IPS DF 19.7 (cell line): ENCODE data around the gene ANKRD10.
"Not testable (repeated sequence)": the region's sequence is repeated elsewhere in the genome, so short reads cannot be mapped to it uniquely, and the experiment has no call there.

Experiments used
- DNase-seq: peaks from one replicate; pipeline ENCODE4 v3.0.0-alpha.2; 2013; ENCODE audit warnings: low read depth, low spot score

Gene ANKRD10

DNA sequence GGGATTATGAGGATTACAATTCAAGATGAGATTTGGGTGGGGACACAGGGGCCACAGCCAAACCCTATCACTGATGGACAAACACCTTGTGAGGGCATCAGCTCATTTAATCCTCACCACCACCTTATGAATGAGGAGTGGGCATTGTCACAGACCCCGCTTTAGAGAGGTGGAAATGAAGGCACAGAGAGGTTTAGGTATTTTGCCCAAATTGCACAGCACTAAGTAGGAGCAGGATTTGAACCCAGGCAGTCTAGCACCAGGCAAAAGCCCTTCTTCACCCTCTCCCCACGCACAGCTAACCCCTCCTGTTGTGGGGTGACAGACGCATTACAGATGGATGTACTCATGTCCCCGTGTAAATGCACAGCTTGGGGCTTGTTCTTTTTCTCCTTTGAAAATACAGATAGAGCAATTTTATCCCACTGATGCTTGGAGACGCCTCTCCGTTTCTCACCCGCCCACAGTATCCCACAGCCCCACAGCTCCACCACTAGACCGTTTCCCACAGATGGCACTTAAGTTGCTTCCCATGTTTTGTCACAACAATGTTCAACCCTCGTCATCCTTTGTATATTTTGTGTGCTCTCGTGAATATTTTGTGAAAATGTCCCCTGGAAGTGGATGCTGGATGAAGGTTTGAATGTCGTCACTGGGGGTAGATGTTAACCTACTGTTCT, 48.2 kb downstream of the ANKRD10 start:
- DNase-seq = no peak

DNA sequence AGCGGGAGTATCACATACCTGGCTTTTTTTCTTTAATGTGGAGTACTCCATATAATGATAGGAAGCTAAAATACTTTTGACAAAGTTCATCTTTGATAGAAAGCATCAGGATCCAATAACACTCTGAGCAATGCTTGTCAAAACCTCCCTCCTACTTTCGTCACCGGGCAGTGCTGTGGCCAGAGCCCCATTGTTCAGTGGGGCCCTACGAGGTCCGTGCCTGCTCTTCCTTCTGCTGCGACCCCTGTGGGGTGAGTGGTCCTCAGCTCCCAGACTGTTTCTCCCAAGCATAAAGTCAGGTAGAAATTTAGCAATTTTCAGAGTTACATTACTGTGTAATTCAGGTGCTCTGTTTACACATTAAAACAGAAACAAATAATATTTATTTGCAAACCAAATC, 51.2 kb downstream of the ANKRD10 start:
- no peak for DNase-seq

DNA sequence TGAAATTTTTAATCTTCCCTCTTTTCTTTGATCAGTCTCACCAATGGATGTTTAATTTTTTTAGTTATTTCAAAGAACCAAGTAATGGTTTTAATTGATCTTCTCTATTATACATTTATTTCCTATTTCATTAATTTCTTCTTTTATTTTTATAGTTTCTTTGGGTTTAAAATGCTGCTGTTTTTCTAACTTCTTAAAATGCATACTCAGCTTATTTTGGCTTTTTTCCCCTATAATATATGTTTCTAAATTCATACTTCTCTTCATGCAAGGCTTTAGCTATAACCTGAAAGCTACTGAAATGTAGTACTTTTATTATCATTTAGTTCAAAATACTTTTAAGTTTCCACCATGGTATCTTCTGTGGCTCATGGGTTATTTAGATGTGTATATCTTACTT, 53.9 kb downstream of the ANKRD10 start:
- no peak for DNase-seq

DNA sequence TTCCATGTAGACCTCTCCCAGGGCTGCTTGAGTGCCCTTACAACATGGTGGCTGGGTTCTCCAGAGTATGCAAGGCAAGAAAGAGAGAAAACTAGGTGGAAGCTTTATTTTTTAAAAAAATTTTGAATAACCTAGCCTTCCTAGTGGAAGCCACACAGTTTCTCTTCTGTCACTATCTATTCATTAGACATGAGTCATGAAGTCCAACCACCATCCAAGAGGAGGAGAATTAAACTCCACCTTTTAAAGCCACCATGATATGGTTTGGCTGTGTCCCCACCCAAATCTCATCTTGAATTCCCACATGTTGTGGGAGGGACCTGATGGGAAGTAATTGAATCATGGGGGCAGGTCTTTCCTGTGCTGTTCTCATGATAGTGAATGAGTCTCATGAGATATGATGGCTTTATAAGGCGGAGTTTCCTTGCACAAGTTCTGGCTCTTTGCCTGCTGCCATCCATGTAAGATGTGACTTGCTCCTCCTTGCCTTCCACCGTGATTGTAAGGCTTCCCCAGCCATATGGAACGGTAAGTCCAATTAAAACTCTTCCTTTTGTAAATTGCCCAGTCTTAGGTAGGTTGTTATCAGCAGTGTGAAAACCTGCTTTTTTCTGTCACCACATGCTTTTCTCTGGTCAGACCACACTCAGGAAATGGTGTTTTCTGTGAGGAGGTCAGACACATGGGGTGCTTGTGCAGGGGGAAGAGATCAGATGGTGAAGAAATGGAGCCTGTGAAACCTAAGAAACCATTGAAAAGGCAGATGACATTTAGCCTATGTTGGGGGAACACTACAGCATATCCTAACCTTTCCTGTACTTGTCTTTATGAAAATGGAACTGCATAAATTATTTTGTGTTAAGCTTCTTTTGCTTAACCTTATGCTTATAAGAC, 57.7 kb downstream of the ANKRD10 start:
- no peak for DNase-seq

DNA sequence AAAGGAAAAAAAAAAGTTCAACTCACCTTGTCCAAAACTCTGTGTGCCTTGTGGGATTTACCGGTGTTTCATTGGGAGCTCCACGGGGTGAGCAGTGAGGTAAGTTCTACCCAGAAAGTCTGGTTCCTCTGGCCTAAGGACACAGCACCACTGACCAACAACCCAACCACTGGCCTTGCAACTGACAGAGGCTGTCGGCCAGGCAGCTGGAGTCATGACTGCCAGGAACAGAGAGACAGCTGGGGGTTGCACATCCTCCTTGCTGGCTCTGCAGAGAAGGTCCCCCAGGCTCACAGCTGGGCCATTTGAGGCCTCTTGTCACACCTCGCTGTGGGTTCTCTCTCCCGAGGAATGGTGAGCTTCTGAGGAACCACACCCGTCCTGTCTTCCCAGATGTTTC, 59.5 kb downstream of the ANKRD10 start:
- no peak for DNase-seq

DNA sequence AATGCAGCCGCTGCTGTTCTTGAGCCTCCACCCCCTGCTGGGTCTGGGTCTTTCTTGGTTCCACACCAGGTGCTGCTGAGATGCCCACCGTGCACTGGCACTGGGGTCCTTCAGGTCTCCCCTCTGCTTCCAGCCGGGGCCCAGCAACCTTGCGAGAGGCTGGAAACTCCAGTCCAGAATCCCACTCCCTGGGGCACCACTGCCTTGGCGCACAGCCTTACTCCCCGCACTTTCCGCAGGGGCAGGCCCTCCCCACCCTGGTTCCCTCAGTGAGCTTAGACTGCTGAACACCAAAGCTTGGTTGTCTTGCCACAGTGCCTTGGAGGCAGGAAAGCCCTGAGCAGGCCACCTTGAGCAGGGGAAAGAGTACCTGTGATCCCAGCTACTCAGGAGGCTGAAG, 60.0 kb downstream of the ANKRD10 start:
- no peak for DNase-seq

DNA sequence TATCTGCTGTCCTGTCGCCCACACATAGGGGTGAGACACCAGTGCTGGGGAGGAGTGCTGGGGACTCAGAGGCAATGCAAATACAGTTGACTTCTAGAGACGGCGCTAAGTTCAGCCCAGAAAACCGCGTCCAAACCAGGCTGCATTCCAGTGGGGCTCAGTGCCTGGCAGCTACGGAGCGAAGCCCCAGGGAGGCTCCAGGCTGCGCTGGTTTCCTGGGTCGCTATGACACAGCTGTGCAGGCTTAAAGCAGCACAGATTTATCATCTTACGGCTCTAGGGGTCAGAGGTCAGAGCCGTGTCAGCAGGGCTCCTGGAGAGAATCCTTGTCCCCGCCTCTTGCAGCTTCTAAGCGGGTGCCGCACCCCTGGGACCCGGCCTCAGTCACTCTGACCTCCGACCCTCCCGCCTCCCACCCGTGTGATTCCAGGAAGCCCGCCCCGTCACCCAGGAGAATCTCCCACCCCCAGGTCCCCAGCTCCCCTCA, 61.6 kb downstream of the ANKRD10 start:
- no peak for DNase-seq

DNA sequence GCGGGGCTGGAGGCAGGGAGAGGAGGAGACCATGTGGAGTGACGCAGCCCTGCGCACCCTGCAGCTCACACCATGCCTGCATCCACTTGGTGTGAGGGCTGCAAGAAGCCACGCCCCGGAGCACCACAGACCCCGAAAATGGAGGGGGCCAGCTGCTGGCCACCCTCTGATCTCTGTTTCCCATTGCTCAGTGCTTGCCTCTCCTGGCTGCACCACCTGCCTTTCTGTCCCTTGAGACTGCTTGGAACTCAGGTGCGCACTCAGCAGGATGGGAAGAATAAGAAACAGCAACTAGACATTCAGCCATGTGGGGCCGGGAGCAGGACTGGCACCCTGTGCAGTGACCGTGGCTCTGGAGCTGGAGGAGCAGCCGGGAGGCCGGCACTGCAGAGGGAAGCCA, 64.0 kb downstream of the ANKRD10 start:
- no peak for DNase-seq

DNA sequence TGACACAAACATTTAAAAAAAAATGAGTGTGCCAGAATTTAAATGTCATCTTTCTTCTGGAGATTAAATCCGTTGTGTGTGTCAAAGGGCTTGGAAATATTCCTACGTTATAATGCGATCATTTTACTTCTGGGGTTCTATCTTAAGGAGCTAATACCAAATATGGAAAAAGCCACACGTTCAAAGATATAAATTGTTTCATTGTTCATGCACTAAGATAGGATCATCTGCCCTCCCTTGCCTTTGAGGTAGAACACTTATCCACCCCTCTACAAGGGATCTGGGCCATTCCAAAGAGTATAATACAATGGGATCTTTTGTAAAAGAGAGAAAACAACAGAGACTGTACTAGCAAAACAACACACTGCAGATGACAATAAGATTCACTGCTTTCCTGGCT, 64.9 kb downstream of the ANKRD10 start:
- no peak for DNase-seq

DNA sequence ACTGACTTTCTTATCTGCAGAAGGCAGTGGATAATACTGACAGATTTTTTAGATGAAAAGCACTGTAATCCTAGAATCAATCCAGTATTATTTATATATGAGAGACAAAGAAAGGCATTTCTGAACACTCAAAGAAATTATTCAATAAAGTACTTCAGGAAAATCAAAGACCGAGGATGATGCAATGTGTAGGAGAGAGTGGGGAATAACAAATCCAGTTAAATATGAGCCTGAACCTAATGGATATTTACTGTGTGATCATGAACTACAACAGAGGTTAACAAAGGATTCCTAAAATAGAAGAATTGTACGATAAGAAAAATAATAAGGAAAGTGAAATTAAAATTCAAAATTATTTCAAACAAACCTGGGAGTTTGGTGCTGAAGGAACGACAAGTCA, 69.3 kb downstream of the ANKRD10 start:
- no peak for DNase-seq

DNA sequence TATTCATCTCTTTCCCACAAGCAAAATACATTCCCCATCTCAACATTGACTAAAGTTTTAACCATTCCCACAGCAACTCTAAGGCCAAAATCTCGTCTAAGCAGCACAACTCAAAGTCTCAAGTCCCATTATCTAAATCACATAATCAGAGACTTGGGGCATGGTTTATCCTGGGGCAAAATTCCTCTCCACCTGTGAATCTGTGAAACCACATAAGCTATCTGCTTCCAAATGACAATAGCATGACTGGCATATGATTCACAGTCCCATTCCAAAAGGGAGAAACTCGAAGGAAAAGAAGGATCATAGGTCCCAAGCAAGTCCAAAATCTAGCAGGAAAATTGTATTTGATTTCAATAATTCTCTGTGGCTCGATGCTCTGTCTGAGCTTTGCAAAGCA, 73.0 kb downstream of the ANKRD10 start:
- DNase-seq = no peak

DNA sequence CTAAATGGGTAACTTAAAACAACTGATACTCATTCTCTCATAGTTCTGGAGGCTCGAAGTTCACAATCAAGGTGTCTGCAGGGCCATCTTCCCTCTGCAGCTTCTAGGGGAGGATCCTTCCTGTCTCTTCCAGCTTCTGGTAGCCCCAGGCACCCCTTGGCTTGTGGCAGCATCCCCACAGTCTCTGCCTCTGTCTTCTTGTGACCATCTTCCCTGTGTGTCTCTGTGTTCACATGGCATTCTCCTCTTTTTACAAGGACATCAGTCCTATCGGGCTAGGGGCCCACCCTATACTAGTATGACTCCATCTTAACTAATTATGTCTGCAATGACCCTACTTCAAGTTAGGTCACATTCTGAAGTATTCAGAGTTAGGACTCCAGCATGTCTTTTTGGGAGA, 73.5 kb downstream of the ANKRD10 start:
- no peak for DNase-seq

DNA sequence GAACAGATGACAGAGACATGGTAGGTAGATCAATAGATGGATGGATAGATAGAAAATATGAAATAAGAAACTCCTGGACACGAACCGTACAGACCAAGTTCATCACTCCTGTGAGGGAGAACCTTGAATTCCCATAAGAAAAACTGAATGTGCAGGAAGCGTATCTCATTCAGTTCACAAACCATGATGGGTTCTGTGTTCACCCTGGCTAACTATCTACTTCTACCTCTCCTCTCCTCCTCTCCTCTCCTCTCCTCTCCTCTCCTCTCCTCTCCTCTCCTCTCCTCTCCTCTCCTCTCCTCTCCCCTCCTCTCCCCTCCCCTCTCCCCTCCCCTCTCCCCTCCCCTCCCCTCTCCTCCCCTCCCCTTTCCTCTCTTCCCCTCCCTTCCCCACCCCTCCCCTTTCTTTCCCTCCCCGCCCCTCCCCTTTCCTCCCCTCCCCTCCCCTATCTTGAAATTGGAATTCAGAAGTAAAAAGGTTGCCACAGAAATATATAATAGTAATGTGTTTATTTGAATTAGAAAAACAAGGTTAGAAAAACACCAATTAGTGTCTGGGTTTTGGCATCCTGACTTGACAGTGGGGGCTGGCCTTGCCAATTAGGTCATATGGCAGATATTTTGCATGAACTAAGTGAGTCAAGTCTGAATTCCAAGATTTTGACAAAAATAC, 75.9 kb downstream of the ANKRD10 start:
- DNase-seq = no peak

DNA sequence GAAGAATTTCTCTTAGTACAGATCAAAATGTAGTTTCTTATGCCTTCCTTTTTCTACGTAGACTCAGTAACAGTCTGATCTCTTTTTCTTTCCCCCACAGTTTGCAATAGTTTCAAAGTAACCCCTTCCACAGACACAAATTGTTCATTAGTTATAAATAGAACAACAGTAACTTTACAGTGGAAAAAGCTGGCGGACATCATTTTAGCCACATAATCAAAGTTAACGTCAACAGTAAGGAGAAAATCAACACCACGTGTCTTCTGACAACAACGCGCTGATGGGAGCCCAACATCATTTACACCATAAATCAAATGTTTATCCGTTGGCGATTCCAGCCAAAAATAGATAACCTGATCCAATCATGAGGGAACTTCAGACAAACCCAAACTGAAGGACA, 76.8 kb downstream of the ANKRD10 start:
- no peak for DNase-seq

DNA sequence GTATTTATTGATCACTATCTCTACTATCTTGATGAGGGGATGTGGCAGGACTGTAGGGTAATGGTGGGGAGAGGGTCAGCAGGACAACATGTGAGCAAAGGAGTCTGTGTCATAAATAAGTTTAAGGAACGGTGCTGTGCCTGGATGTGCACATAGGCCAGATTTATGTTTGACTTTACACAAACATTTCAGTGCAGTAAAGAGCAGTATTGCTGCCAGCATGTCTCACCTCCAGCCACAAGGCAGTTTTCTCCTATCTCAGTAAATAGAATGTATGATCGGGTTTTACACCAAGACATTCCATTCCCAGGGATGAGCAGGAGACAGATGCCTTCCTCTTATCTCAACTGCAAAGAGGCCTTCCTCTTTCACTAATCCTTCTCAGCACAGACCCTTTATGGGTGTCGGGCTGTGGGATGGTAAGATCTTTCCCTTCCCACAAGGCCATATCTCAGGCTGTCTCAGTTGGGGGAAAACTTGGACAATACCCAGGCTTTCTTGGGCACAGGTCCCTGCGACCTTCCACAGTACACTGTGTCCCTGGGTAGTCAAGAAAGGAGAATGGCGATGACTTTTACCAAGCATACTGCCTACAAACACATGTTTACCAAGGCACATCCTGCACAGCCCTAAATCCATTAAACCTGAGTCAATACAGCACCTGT, 77.3 kb downstream of the ANKRD10 start:
- DNase-seq = not testable (repeated sequence)

DNA sequence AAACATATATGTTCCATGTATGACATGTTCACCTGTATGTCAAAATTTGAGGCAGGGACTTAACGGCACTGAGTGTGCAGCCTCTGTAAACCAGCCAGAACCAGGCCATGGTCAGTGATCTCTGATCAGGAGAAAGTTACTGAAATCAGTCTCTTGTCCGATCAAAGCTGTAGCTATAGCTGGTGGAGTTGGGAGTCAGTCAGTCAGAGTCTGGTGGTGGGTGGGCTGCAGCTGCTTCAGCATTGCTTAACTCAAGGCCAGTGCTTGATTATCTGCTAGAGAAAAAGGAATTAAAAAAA, 78.3 kb downstream of the ANKRD10 start:
- DNase-seq = no peak

DNA sequence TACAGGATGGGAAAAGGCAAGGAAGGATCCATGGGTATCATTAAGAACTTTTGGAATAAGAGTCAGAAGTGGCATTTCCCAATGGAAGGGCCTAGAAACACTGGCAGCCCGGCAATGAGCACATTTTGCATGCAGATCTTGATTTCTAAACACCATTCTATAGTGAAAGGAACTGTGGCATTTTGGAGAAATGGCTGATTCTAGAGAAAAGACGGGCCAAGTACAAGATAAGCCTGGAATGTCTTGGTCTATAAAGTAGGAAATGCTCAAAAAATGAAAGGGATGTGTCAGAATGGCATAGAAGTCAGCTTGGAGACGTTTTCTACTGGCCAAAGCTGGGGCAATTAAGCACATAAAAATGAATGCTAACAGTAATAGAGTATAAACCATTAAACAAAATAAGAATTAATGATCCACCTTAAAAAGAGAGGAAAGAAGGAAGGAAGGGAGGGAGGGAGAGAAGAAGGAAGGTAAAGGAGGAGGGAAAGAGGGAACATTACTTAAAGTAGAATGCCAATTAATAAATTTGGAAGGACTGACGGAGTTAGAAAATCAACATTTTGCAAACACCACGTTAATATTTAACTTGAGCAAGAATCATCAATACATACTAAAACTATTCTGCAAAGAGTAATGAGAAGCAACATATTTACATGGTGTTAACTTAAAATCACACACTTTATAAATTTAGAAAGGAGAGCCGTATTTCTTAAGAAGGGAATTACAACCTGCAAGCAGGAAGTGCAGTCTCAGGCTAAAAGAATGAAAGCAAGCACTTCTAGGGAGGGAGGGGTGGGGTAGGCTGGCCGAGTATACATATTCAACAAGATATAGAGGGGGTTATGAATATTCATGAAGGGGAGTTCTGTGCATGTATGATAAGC, 78.9 kb downstream of the ANKRD10 start:
- DNase-seq = no peak

DNA sequence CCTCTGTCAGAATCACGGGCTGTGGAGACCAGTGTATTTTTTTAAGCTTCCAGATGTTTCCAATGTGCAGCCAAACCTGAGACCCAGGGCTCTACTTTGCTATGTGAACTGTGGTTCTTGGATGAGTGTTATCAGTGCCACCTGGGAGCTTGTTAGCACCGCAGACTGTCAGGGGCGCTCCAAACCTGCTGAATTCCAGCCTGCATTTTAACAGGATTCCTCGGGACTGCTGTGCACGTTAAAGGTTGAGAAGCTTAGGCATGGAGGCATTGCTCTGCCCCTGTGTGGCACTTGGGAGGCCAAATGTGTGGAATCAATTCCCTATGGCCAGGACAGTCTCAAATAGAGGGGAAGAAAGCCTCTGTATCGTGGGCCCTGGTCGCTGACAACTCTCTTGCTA, 80.3 kb downstream of the ANKRD10 start:
- DNase-seq = no peak

DNA sequence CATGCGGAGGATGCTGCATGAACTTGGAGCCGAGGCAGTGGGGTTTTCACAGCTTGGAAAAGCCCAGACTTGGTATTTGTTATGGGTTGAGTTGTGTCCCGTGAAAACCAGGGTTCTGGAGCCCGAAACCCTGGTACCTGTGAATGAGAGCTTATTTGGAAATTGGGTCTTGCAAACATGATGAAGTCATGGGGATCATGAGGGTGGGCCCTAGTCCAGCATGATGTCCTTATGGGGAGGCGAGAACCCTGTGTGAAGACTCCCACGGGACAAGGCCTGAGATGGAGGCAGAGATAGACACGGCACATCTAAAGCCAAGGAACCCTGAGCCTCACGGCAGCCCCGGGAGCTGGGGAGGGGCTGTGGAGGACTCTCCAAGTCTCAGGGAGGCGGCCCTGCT, 82.3 kb downstream of the ANKRD10 start:
- DNase-seq = no peak

DNA sequence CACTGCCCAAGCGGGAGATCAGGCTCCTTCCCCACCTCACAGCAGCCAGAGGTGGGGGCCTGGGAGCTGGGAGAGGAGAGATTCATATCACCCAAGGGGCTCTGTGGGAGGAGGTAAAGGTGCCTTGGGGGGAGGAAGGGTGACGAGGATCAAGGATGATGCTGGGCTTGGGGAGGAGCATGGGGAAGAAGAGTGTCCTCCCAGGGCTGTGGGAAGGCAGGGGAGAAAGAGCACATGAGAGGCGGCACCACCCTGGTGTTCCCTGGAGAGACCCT, 82.7 kb downstream of the ANKRD10 start:
- no peak for DNase-seq

DNA sequence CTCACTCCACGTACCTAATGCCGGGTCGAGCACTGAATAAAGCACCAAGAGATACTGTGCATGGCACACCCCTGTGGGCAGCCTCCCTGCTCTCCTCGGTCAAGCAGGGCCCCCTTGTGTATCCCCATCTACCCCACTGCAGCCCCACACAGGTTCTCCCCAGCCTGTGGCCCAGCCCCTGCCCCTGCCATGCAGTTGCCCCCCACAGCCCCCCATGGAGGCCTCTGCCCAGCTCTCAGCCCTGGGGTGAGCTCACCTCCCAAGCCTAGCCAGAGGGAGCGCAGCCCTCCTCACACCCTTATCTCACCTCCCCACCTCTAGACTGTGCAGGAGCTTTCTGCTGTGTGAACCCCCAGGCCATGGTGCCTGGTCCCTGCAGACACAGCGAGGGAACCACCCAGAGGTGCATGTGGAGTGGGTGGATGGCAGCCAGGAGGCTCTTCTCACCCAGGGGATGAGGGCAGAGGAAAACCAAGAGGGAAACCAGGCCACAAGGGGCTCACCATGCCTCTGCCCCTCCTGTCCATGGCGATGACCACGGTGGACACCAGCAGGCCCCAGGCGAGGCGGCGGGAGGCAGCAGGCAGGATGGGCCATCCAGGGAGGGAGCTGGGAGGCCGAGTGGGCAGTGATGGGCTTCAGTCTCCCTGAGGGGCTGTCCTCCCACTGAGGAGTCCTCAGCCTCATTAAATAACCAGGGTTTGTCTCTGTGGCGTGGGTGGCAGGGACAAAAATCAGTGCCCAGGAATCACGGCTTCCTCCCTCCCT, 83.2 kb downstream of the ANKRD10 start:
- no peak for DNase-seq
